Peyer's patch (tissue), 4 donors: ENCODE data around the gene LTBR.

Source experiments
- CTCF ChIP-seq, 6 experiments: fragments of 450-650 bp in 4 of 6; fragments of 200-600 bp in 2 of 6; sonication (generic) in 1 of 6; IDR thresholded peaks; one replicate each; pipeline ENCODE4 v1.5.1; 2017 to 2019; ENCODE audit warnings: antibody characterized with exemption in 6 of 6, mild to moderate bottlenecking in 3 of 6, moderate library complexity in 1 of 6
- POLR2A ChIP-seq, 2 donors: fragments of 450-650 bp; IDR thresholded peaks; one replicate each; pipeline ENCODE4 v1.5.1; 2017; ENCODE audit warnings: antibody characterized with exemption in 2 of 2, mild to moderate bottlenecking in 2 of 2, moderate library complexity in 2 of 2

- TF ChIP-seq CTCF (IDR thresholded peaks at IDR 0.05) = no peak
- TF ChIP-seq POLR2A (IDR thresholded peaks at IDR 0.05) = no peak
Observed at GRCh38 chr12:6386038-6386437, 2.1 kb downstream of the LTBR start.
